ENCODE measurements around the gene STX1A.

DNA sequence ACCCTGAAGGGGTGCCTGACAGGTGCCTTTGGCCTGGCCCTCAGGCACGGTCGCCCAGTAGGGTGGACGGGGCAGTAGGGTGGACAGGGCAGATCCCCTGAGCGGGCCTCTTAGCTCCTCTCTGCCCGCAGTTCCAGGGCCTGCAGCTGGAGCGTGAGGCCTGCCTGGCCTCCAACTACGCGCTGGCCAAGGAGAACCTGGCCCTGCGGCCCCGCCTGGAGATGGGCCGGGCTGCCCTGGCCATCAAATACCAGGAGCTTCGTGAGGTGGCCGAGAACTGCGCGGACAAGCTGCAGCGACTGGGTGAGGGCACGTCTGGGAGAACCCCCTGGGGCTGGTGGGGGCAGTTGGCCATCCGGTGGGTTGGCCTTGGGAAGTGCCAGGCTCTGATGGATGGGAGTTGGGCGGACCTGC is 50.2 kb downstream of the STX1A start:
- TF ChIP-seq POLR2A (IDR thresholded peaks at IDR 0.05; ENCODE audit: low read depth, low read length) (no peak), POLR2AphosphoS5 (IDR thresholded peaks at IDR 0.05; ENCODE audit: low read depth, low read length) (no peak), TAF1 (IDR thresholded peaks at IDR 0.05; ENCODE audit: low read depth, low read length) (no peak), SPI1 (IDR thresholded peaks at IDR 0.05; ENCODE audit: low read depth, low read length) (no peak), POU2F2 (IDR thresholded peaks at IDR 0.05; ENCODE audit: low read depth, low read length) (no peak)
